Right atrium auricular region (tissue), 2 donors: Measurements from ENCODE around the gene DBNDD1. TPM values are rescaled to one million over a fixed set of nuclear protein-coding genes. Genes with fewer than 3 reads are reported as not detected.
"Not testable (repeated sequence)": the region's sequence is repeated elsewhere in the genome, so short reads cannot be mapped to it uniquely, and the experiment has no call there.

Experiments
- DNase-seq: peaks from one replicate; pipeline ENCODE4 v3.0.0-alpha.2; 2019; ENCODE audit warnings: low spot score
- H3K27ac ChIP-seq, 2 donors: fragments of 200-600 bp; sonication (generic); 1 replicate in 1 of 2; 2 replicates in 1 of 2; pipeline ENCODE4 v1.5.1; 2016 to 2019
- H3K27me3 ChIP-seq, 2 donors: fragments of 200-600 bp; sonication (generic); one replicate each; pipeline versions ENCODE4 v1.5.1 to v1.6.0; 2017 to 2019
- H3K36me3 ChIP-seq: fragments of 200-600 bp; sonication (generic); one replicate; pipeline ENCODE4 v1.5.1; 2016
- H3K4me1 ChIP-seq, 2 donors: fragments of 200-600 bp; sonication (generic); one replicate each; pipeline versions ENCODE4 v1.5.1 to v1.6.0; 2017 to 2019
- H3K4me3 ChIP-seq, 2 donors: fragments of 200-600 bp; sonication (generic); 1 replicate in 1 of 2; 2 replicates in 1 of 2; pipeline ENCODE4 v1.5.1; 2017 to 2019; ENCODE audit warnings: mild to moderate bottlenecking in 1 of 2, moderate library complexity in 1 of 2
- H3K9me3 ChIP-seq, 2 donors: fragments of 200-600 bp; sonication (generic); one replicate each; pipeline ENCODE4 v1.5.1; 2019
- CTCF ChIP-seq, 2 donors: fragments of 200-600 bp; sonication (generic); IDR thresholded peaks; one replicate each; pipeline ENCODE4 v1.5.1; 2019; ENCODE audit warnings: antibody characterized with exemption in 2 of 2
- total RNA-seq, 2 donors: library from RNA; depleted of rRNA; stranded (reverse); fragments of >200 nt; gene quantifications; one replicate each; pipeline ENCODE4 v1.1.0, GENCODE V29; 2016

The DBNDD1 gene
- total RNA-seq, 2 donors from 2014 or later = 2.9 to 6.2 TPM

GRCh38 chr16:90001761-90002503, 17.3 kb downstream of the DBNDD1 start:
- no peaks in the 10 kb centered on the region for H3K4me1 ChIP-seq
- no peaks in the 10 kb centered on the region for H3K27me3 ChIP-seq
- H3K36me3 ChIP-seq = peaks cover 18% of the 10 kb centered on the region
- no peak overlapping the region for H3K4me3 ChIP-seq
- no peak overlapping the region for H3K27ac ChIP-seq
- TF ChIP-seq CTCF (IDR thresholded peaks at IDR 0.05) = no peak
- no peak for DNase-seq
- H3K9me3 ChIP-seq = no peaks in the 10 kb centered on the region

GRCh38 chr16:90000733-90001427, 18.4 kb downstream of the DBNDD1 start:
- no peaks in the 10 kb centered on the region for H3K4me1 ChIP-seq
- no peak for TF ChIP-seq CTCF (IDR thresholded peaks at IDR 0.05)
- no peaks in the 10 kb centered on the region for H3K9me3 ChIP-seq
- H3K27ac ChIP-seq = no peak overlapping the region
- H3K36me3 ChIP-seq = peaks cover 18% of the 10 kb centered on the region
- no peaks in the 10 kb centered on the region for H3K27me3 ChIP-seq
- no peak for DNase-seq
- H3K4me3 ChIP-seq = no peak overlapping the region

- Histone ChIP-seq H3K9me3 (no peaks in the 10 kb centered on the region), H3K4me1 (no peaks in the 10 kb centered on the region), H3K27ac (no peak overlapping the region), H3K36me3 (peaks cover 18% of the 10 kb centered on the region), H3K4me3 (no peak overlapping the region), H3K27me3 (no peaks in the 10 kb centered on the region)
- no peak for DNase-seq
- no peak for TF ChIP-seq CTCF (IDR thresholded peaks at IDR 0.05)
These were observed 19.3 kb downstream of the DBNDD1 start for GRCh38 chr16:89999831-90000574.

GRCh38 chr16:89996178-89996489, 23.1 kb downstream of the DBNDD1 start:
- peaks cover 51% of the 10 kb centered on the region for H3K36me3 ChIP-seq

GRCh38 chr16:89995475-89996177, 23.6 kb downstream of the DBNDD1 start:
- not testable (repeated sequence) for H3K9me3 ChIP-seq, H3K4me1 ChIP-seq, H3K4me3 ChIP-seq, DNase-seq, H3K27me3 ChIP-seq
- peaks cover 51% of the 10 kb centered on the region for H3K36me3 ChIP-seq
- H3K27ac ChIP-seq = peak overlapping the region; percentile 64 to 68

More at GRCh38 chr16:89996178-89996489, 23.1 kb downstream of the DBNDD1 start:
- Histone ChIP-seq H3K27me3 (no peaks in the 10 kb centered on the region), H3K9me3 (no peaks in the 10 kb centered on the region), H3K4me1 (no peaks in the 10 kb centered on the region), H3K27ac (peak overlapping the region; percentile 64 to 68), H3K4me3 (no peak overlapping the region)
- TF ChIP-seq CTCF (IDR thresholded peaks at IDR 0.05) = no peak
- DNase-seq = no peak

GRCh38 chr16:89994721-89995474, 24.4 kb downstream of the DBNDD1 start:
- H3K27me3 ChIP-seq, H3K4me3 ChIP-seq, H3K9me3 ChIP-seq, H3K4me1 ChIP-seq: not testable (repeated sequence)
- DNase-seq = peak; percentile 60
- peaks cover 51% of the 10 kb centered on the region for H3K36me3 ChIP-seq
- H3K27ac ChIP-seq = peak overlapping the region; percentile 64 to 68
